COLO668 (cell line): ENCODE results near the gene FTCD.
"Not testable (repeated sequence)": the region's sequence is repeated elsewhere in the genome, so short reads cannot be mapped to it uniquely, and the experiment has no call there.

Experiments used
- DNase-seq: peaks from one replicate; lab custom pipeline; 2025; ENCODE audit not compliant: unreplicated experiment; lab: John Stamatoyannopoulos, UW

The FTCD gene

GRCh38 chr21:46111857-46112724, 43.3 kb downstream of the FTCD start:
- DNase-seq, result no peak

GRCh38 chr21:46111193-46111571, 44.2 kb downstream of the FTCD start:
- no peak for DNase-seq

DNA sequence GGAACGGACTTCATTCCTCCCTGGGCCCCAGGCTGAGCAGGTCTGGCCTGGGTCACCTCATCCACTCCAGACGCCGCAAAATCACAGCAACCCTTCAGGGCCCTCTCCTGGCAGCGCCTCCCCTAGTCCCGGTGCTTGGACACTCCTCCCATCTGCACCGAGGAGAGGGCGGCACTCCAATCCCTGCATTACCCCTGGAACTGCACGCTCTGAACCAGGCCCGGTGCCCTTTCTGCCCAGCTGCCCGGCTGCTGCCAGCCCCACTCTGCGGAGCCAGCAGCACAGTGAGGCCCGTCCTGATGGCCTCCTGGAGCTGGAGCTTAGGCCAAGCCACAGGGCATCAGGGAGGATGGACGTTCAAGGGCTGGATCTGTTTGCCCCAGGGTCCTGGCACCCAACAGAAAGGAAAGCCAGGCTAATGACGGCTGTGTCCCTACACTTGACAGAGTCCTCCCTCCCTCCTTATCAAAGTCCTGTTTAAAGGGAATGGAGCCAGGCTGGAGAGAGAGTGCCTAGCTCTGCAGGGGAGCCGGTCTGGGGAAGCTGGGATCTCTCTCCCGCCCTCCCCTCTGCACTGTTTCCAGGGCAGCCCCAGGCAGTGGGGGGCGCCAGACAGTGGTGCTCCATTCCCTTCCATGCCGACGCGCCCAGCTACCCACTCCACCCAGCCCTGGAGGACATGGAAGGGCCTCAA, 44.7 kb downstream of the FTCD start:
- DNase-seq, result no peak

DNA sequence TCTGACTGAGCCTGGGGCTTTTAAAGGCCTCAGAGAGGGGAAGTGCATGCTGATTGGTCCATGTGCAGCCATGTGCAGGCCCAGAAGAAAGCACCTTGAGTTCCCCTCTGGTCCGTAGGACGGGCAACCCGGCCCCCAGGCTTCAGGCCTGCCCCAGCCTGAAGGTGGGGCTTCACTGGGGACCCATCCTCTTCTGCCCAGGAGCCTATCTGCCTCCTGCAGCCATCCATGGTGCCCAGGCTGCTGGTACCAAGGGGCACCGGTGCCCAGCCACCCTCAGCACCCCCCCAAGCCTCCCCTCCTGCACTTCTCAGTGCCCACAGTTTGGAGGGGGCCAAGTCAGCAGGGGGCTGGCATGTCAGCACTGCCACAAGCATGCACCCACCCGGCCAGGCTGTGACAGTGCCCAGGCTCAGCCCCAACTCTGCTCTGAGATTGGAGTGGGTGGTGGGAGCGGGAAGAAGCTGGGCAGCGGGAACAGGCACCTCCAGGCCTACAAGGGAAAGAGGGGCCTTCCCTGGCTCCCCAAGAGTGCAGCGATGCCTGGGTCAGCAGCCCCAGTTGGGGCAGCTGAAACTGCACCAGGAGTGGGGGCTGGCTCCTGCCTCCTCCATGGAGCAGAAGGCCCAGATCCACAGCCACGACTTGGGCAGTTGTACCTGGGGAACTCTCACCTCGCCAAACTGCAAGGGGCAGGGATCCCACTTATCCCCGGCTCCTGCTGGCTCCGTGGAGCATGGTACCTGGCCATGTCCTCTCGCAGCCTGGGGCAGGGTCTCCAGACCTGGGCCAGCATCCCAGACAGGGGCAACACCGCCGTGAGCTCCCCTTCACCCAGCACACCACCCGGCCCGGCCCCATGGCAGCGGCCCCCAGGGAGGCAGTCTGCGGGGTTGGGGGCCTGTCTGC, 45.8 kb downstream of the FTCD start:
- no peak for DNase-seq

- DNase-seq, result no peak
Measured at GRCh38 chr21:46108827-46109312, 46.5 kb downstream of the FTCD start.

DNA sequence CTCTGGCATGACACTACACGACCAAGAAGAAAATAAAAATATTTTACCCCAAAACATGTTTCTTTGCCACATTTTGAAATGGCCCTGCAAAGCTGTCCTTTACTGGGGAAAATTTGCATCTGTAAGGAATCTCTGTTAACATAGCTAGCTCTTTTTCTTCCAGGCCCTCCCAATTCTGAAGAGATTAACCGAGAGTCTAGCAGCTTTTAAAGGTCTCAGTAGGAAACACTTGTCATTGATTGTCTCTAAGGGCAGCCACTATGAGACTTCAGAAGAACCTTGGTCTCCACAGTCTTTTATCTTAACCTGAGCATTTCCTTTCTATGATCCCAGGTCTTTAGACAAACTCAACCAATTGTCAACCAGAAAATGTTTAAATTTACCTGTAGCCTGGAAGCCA, 48.0 kb downstream of the FTCD start:
- not testable (repeated sequence) for DNase-seq

- no peak for DNase-seq
Measured at GRCh38 chr21:46104104-46104503, 51.3 kb downstream of the FTCD start.

GRCh38 chr21:46100906-46101305, 54.5 kb downstream of the FTCD start:
- no peak for DNase-seq

DNA sequence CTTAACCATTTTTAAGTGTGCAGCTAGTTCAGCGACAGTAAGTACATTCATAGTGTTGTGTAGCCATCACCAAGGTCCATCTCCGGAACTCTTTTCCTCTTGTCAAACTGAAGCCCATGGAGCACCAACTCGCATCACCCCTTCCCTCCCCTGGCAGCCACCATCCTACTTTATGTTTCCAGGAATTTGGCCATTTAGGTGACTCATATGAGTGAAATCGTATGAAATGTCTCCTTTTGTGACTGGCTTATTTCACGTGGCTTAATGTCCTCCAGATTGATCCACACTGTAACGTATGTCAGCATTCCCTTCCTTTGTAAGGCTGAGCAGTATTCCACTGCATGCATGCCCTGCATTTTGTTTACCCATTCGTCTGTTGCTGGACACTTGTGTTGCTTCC, 55.0 kb downstream of the FTCD start:
- no peak for DNase-seq

DNA sequence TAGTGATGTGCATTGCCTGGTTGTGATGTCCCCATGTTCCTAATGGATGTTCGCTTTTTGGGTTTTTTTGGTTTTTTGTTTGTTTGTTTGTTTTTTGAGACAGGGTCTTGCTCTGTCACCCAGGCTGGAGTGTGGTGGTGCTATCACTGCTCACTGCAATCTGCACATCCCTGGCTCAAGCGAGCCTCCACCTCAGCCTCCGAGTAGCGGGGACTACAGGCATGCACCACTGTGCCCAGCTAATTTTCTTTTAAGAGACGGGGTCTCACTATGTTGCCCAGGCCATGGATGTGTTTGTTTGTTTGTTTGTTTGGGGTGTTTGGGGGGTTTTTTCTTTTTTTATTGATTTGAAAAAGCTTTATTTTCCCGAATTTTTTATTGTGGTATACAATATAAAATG, 55.4 kb downstream of the FTCD start:
- DNase-seq, result no peak

- no peak for DNase-seq
Measured at GRCh38 chr21:46099476-46099875, 55.9 kb downstream of the FTCD start.

DNA sequence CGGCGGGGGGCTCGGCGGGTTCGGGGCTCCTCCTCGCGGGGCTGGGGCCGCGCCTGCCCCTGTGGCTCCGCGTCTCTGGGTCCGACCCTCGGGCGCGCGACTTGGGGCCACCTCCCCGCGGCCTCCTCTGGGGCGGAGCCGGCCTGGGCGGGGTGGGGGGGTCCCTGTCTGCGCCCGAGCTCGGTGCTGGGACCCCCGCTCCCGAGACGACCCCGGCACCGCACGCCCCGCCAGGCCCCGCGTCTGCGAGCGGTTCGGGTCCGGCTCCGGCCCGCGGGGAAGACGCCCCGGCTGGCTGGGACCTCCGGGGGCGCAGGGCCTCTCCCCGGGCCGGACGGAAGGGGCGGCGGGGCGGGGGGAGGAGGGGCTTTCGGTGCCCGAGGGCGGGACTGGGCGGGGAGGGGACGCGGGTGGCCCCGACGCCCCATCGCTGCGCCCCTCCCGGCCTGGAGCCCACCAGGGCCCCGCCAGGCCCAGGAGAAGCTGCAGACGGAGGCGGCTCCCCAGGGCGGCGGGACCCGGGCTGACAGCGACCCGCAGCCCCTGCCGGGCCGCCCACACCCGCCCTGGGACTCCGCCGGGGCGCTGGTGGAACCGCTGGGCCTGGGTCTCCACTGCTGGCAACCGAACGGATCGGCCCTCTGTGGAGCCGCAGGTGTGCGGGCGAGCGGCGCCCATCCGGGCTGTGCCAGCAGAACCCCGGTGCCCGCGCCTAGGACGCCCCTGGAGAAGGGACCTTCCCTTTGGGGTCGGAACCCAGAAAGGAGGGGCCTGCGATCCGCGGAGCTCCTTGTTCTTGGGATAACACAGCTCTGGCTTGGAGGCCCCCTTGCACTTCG, 56.9 kb downstream of the FTCD start:
- no peak for DNase-seq

DNA sequence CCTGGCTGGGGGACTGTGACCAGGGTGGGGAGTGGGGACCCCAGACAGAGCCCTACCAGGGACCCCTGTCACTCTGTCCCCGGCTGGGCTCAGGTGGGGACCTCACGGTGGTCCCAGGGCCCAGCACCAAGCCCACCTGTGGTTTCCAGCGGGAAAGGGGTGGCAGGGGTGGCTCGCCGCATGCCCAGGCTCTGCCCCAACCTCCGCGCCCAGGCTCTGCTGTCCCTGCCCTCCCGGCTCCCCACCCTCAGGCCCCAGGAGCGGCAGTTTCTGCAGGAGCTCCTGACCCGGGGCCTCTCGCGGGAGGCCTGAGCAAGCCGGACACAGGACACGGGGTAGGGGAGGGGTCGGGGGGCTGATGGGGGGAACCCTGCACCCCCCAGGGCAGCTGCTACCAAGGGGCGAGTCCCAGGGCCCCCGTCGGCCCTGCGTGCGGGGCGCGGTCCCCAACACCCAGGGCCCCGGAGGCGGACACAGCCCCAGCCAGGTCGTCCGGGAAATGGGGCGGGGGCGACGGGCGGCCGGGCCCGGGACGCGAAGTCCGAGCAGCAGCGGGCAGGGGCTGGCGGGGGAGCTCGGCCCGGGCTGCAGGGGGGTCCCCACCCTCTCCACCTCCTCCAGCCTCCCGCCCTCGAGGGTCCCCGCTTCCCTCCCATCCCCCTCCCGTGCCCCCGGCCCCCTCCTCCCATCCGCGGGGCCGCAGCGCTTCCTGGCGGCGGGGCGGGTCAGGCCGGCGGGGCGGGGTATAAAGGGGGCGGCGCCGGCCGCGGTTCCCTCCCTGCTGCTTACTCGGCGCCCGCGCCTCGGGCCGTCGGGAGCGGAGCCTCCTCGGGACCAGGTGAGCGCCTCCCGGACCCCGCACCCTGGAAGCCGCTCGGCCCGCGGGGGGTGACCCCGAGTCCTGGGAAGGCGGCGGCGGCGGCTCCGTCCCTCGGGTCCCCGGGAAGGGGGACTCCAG, 57.8 kb downstream of the FTCD start, which contains the start of gene COL6A2:
Gene COL6A2, plus strand, starts transcription at position 777 of the 958 bp plus-strand sequence.
- DNase-seq, result no peak

GRCh38 chr21:46096596-46097335, 58.6 kb downstream of the FTCD start:
- no peak for DNase-seq

GRCh38 chr21:46095814-46096595, 59.4 kb downstream of the FTCD start:
- DNase-seq, result no peak

- no peak for DNase-seq
Measured at GRCh38 chr21:46095083-46095719, 60.2 kb downstream of the FTCD start.

GRCh38 chr21:46094401-46095082, 60.8 kb downstream of the FTCD start:
- no peak for DNase-seq
